Right lobe of liver (tissue), 4 donors: ENCODE measurements around the gene ACSL1.

ENCODE experiments used
- POLR2A ChIP-seq: fragments of 450-650 bp; IDR thresholded peaks from one replicate; pipeline ENCODE4 v1.6.1; 2017; ENCODE audit warnings: antibody characterized with exemption, mild to moderate bottlenecking
- TF ChIP-seq, protein P1 (sequence below), 4 donors: fragments of 200-600 bp in 3 of 4; fragments of 450-650 bp in 1 of 4; IDR thresholded peaks; one replicate each; pipeline versions ENCODE4 v1.5.1 to v1.8.0; 2016 to 2022; ENCODE audit warnings: antibody characterized with exemption in 4 of 4, mild to moderate bottlenecking in 2 of 4
- donor health status: DM: no; HTN: no; CAD: no.
- donor health status: DM: no; HTN: no; CAD: no.
- donor health status: DM: no; HTN: yes; CAD: no.

DNA sequence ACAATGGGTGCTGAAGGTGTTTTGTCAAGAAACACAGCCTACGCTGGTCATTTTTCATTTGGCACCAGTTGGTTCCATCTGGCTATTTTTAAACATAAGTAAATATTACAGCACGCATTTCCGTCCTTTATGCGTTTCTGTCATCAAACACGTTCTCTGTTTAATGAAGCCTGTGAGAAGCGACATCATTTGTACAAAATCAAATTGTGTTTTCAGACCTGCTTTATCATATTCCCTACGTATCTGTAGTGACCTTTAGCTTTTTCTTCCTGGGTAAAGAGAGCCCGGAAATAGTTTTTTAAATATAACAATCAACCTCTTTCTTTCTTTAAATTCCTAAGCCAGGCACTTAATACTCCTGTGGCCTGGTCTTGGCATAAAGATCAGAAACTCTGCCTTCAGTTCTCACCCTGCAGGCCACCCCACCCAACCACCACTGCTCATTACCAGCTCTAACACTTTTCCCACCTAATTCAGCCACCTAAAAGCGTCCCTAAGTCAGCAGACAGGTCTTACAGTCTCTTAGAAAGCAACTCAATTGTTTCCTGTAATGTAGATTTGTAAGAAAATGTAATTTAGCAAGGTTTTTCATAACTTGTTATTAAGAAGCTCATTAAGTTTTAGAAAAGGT lies 30.4 kb downstream of the ACSL1 start:
- TF ChIP-seq POLR2A: no peak
- TF ChIP-seq, protein P1, sequence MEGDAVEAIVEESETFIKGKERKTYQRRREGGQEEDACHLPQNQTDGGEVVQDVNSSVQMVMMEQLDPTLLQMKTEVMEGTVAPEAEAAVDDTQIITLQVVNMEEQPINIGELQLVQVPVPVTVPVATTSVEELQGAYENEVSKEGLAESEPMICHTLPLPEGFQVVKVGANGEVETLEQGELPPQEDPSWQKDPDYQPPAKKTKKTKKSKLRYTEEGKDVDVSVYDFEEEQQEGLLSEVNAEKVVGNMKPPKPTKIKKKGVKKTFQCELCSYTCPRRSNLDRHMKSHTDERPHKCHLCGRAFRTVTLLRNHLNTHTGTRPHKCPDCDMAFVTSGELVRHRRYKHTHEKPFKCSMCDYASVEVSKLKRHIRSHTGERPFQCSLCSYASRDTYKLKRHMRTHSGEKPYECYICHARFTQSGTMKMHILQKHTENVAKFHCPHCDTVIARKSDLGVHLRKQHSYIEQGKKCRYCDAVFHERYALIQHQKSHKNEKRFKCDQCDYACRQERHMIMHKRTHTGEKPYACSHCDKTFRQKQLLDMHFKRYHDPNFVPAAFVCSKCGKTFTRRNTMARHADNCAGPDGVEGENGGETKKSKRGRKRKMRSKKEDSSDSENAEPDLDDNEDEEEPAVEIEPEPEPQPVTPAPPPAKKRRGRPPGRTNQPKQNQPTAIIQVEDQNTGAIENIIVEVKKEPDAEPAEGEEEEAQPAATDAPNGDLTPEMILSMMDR (IDR thresholded peaks at IDR 0.05): no peak
